GM10266 (cell line): ENCODE results near the gene ALKAL2.

Experiments used
- DNase-seq: peaks from one replicate; pipeline ENCODE4 v3.0.0; 2012; ENCODE audit errors: extremely low spot score
- TF ChIP-seq, protein P1 (sequence below): IDR thresholded peaks from 2 replicates; pipeline ENCODE4 v1.5.1; 2012; ENCODE audit warnings: mild to moderate bottlenecking, low read depth; ENCODE audit not compliant: control insufficient read depth, insufficient read depth; ENCODE audit errors: missing control alignments

ALKAL2 gene

GRCh38 chr2:231521-232185, 56.2 kb downstream of the ALKAL2 start:
- DNase-seq = no peak
- TF ChIP-seq, protein P1, sequence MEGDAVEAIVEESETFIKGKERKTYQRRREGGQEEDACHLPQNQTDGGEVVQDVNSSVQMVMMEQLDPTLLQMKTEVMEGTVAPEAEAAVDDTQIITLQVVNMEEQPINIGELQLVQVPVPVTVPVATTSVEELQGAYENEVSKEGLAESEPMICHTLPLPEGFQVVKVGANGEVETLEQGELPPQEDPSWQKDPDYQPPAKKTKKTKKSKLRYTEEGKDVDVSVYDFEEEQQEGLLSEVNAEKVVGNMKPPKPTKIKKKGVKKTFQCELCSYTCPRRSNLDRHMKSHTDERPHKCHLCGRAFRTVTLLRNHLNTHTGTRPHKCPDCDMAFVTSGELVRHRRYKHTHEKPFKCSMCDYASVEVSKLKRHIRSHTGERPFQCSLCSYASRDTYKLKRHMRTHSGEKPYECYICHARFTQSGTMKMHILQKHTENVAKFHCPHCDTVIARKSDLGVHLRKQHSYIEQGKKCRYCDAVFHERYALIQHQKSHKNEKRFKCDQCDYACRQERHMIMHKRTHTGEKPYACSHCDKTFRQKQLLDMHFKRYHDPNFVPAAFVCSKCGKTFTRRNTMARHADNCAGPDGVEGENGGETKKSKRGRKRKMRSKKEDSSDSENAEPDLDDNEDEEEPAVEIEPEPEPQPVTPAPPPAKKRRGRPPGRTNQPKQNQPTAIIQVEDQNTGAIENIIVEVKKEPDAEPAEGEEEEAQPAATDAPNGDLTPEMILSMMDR = no peak
